H9 (cell line): ENCODE measurements around the gene CLPSL2. TPM values are rescaled to one million over a fixed set of nuclear protein-coding genes. Genes with fewer than 3 reads are reported as not detected.

Experiments
- DNase-seq: peaks from one replicate; pipeline ENCODE4 v3.0.0-alpha.2; 2017
- H2AFZ ChIP-seq: one replicate; pipeline ENCODE4 v1.6.1; 2013; ENCODE audit warnings: mild to moderate bottlenecking, low read length, control low read depth, moderate library complexity
- H2AK5ac ChIP-seq: 2 replicates; pipeline ENCODE4 v1.6.1; 2013; ENCODE audit warnings: low read length, control low read depth, mixed read lengths; ENCODE audit not compliant: insufficient read length
- H2BK120ac ChIP-seq: one replicate; pipeline ENCODE4 v1.6.1; 2013; ENCODE audit warnings: low read depth, mild to moderate bottlenecking, low read length, control low read depth, inconsistent platforms; ENCODE audit not compliant: poor library complexity, severe bottlenecking
- H2BK12ac ChIP-seq: 2 replicates; pipeline ENCODE4 v1.6.1; 2013; ENCODE audit warnings: low read length, control low read depth, mixed read lengths, low read depth; ENCODE audit not compliant: insufficient read length
- H2BK15ac ChIP-seq: 2 replicates; pipeline ENCODE4 v1.6.1; 2013; ENCODE audit warnings: low read depth, low read length, control low read depth
- H2BK20ac ChIP-seq: one replicate; pipeline ENCODE4 v1.6.1; 2013; ENCODE audit warnings: low read depth, mild to moderate bottlenecking, low read length, control low read depth, inconsistent platforms; ENCODE audit not compliant: poor library complexity, severe bottlenecking
- H2BK5ac ChIP-seq: 2 replicates; pipeline ENCODE4 v1.6.1; 2013; ENCODE audit warnings: low read length, control low read depth, mixed read lengths; ENCODE audit not compliant: insufficient read length
- H3K14ac ChIP-seq: 2 replicates; pipeline ENCODE4 v1.6.1; 2013; ENCODE audit warnings: low read length, control low read depth; ENCODE audit not compliant: insufficient read depth
- H3K18ac ChIP-seq: 2 replicates; pipeline ENCODE4 v1.6.1; 2013; ENCODE audit warnings: low read depth, mild to moderate bottlenecking, mixed read lengths, low read length, control low read depth; ENCODE audit not compliant: insufficient read length
- H3K23ac ChIP-seq: 2 replicates; pipeline ENCODE4 v1.6.1; 2013; ENCODE audit warnings: low read length, control low read depth, mixed read lengths, low read depth; ENCODE audit not compliant: insufficient read length
- H3K23me2 ChIP-seq: 2 replicates; pipeline ENCODE4 v1.6.1; 2013; ENCODE audit warnings: low read depth, mild to moderate bottlenecking, mixed read lengths, low read length, control low read depth; ENCODE audit not compliant: insufficient read length, poor library complexity, severe bottlenecking
- H3K27ac ChIP-seq: 2 replicates; pipeline ENCODE4 v1.5.1; 2013; ENCODE audit warnings: low read length, control low read depth, mixed read lengths, low read depth; ENCODE audit not compliant: insufficient read length
- H3K27me3 ChIP-seq: 2 replicates; pipeline ENCODE4 v1.6.1; 2013; ENCODE audit warnings: low read length, control low read depth, inconsistent platforms; ENCODE audit not compliant: insufficient read depth
- H3K4ac ChIP-seq: 2 replicates; pipeline ENCODE4 v1.6.1; 2013; ENCODE audit warnings: low read depth, mild to moderate bottlenecking, control low read depth, inconsistent platforms, low read length, moderate library complexity
- H3K4me1 ChIP-seq: 2 replicates; pipeline ENCODE4 v1.6.1; 2013; ENCODE audit warnings: low read length, control low read depth, inconsistent platforms; ENCODE audit not compliant: insufficient read depth
- H3K4me2 ChIP-seq: 2 replicates; pipeline ENCODE4 v1.6.1; 2013; ENCODE audit warnings: low read length, control low read depth, mixed read lengths; ENCODE audit not compliant: insufficient read length, insufficient read depth
- H3K56ac ChIP-seq: 2 replicates; pipeline ENCODE4 v1.6.1; 2013; ENCODE audit warnings: low read depth, mild to moderate bottlenecking, mixed read lengths, low read length, control low read depth; ENCODE audit not compliant: insufficient read length
- H3K79me1 ChIP-seq: 2 replicates; pipeline ENCODE4 v1.6.1; 2013; ENCODE audit warnings: low read depth, mild to moderate bottlenecking, moderate library complexity, low read length, control low read depth, inconsistent platforms; ENCODE audit not compliant: insufficient read depth, poor library complexity, severe bottlenecking
- H3K79me2 ChIP-seq: 2 replicates; pipeline ENCODE4 v1.6.1; 2013; ENCODE audit warnings: low read length, control low read depth, inconsistent platforms; ENCODE audit not compliant: insufficient read depth
- H3K9ac ChIP-seq: 2 replicates; pipeline ENCODE4 v1.6.1; 2013; ENCODE audit warnings: low read length, control low read depth, mixed read lengths; ENCODE audit not compliant: insufficient read length; ENCODE audit errors: extremely low read depth
- H3K9me3 ChIP-seq: one replicate; pipeline ENCODE4 v1.6.1; 2013; ENCODE audit warnings: low read depth, low read length, inconsistent platforms; ENCODE audit not compliant: control insufficient read depth
- H3T11ph ChIP-seq: one replicate; pipeline ENCODE4 v1.6.1; 2013; ENCODE audit warnings: mild to moderate bottlenecking, low read length, control low read depth, inconsistent platforms
- H4K20me1 ChIP-seq: one replicate; pipeline ENCODE4 v1.6.1; 2013; ENCODE audit not compliant: control insufficient read depth, insufficient read length, insufficient read depth
- H4K5ac ChIP-seq: 2 replicates; pipeline ENCODE4 v1.6.1; 2013; ENCODE audit warnings: low read depth, mild to moderate bottlenecking, mixed read lengths, low read length, control low read depth; ENCODE audit not compliant: insufficient read length
- H4K8ac ChIP-seq: replicated peaks from 2 replicates; pipeline ENCODE4 v1.6.1; 2013; ENCODE audit warnings: low read length, control low read depth, mixed read lengths, low read depth; ENCODE audit not compliant: insufficient read length
- H4K91ac ChIP-seq: 2 replicates; pipeline ENCODE4 v1.6.1; 2013; ENCODE audit warnings: low read depth, mild to moderate bottlenecking, moderate library complexity, mixed read lengths, low read length, control low read depth; ENCODE audit not compliant: insufficient read length
- H3K27ac Mint-ChIP-seq, 3 experiments: 2 replicates in 2 of 3; 3 replicates in 1 of 3; pipeline ENCODE4 v1.8.0; 2020 to 2021; ENCODE audit warnings: mixed read lengths in 3 of 3, mild to moderate bottlenecking in 1 of 3, moderate library complexity in 1 of 3
- H3K27me3 Mint-ChIP-seq: 2 replicates; pipeline ENCODE4 v1.8.0; 2021; ENCODE audit warnings: low read depth, mild to moderate bottlenecking, moderate library complexity, mixed read lengths
- H3K36me3 Mint-ChIP-seq, 3 experiments: 2 replicates in 2 of 3; 3 replicates in 1 of 3; pipeline ENCODE4 v1.8.0; 2020 to 2021; ENCODE audit warnings: low read depth in 3 of 3, mixed read lengths in 3 of 3; ENCODE audit not compliant: insufficient read depth in 1 of 3
- H3K4me1 Mint-ChIP-seq, 2 experiments: 2 replicates each; pipeline ENCODE4 v1.8.0; 2020; ENCODE audit warnings: mixed read lengths in 2 of 2
- H3K4me3 Mint-ChIP-seq, 2 experiments: 2 replicates in 1 of 2; 3 replicates in 1 of 2; pipeline ENCODE4 v1.8.0; 2020 to 2021; ENCODE audit warnings: mild to moderate bottlenecking in 2 of 2, mixed read lengths in 2 of 2, moderate library complexity in 1 of 2
- H3K9me3 Mint-ChIP-seq, 2 experiments: 2 replicates in 1 of 2; 3 replicates in 1 of 2; pipeline ENCODE4 v1.8.0; 2020; ENCODE audit warnings: mild to moderate bottlenecking in 2 of 2, mixed read lengths in 2 of 2, moderate library complexity in 1 of 2
- WGBS: extraction: QIAGEN DNeasy Blood & Tissue Kit; methylation state at CpG from one replicate; pipeline ENCODE4 v1.1.7; 2013; ENCODE audit warnings: missing lambda C conversion rate, low lambda C conversion rate, mixed read lengths; ENCODE audit not compliant: insufficient read length; ENCODE audit errors: extremely low coverage; 5-methylcytosine and 5-hydroxymethylcytosine counted together
- total RNA-seq: library from RNA; stranded (reverse); gene quantifications from 2 replicates; pipeline ENCODE4 v1.2.1, GENCODE V29; 2021
- TF ChIP-seq, protein P1 (sequence below): fragments of 200-600 bp; sonication (generic); conservative IDR thresholded peaks from 3 replicates; pipeline ENCODE4 v1.8.0; 2021; ENCODE audit warnings: antibody characterized with exemption, mild to moderate bottlenecking

CLPSL2 gene
- total RNA-seq, 1 experiment from 2014 or later = 4.4 TPM

DNA sequence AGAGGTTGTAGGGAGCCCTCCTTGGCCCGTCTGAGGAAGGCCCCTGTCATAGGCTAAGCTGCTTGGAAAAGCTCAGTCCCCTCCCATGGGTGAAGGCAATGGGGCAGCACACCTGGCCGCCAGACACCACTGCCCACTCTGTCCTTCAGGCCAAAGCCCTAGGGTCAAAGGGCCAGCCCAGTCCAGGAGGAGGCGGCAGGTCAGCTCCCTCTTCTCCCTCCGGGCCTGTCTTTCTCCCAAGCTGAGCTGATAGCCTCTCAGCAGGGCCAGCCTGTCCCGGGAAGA lies 5.1 kb upstream of the CLPSL2 start:
- DNase-seq = no peak
- Histone ChIP-seq H2BK15ac (no peak overlapping the region), H2BK5ac (no peak overlapping the region), H2BK12ac (no peak overlapping the region), H2BK120ac (no peak overlapping the region), H3K27me3 (no peaks in the 10 kb centered on the region), H2AK5ac (no peak overlapping the region), H4K8ac (no peak overlapping the region), H3K4ac (no peak overlapping the region), H2AFZ (no peak overlapping the region), H3K23me2 (no peaks in the 10 kb centered on the region), H3K4me1 (no peaks in the 10 kb centered on the region), H3K9me3 (no peaks in the 10 kb centered on the region), H3K9ac (no peak overlapping the region), H3K79me1 (no peaks in the 10 kb centered on the region), H2BK20ac (no peak overlapping the region), H3K27ac (no peak overlapping the region), H3T11ph (no peak overlapping the region), H3K18ac (no peak overlapping the region), H3K79me2 (no peaks in the 10 kb centered on the region), H3K23ac (no peak overlapping the region), H3K56ac (no peak overlapping the region), H3K14ac (no peak overlapping the region), H4K5ac (no peak overlapping the region), H3K4me2 (no peak overlapping the region), H4K91ac (no peak overlapping the region), H4K20me1 (no peaks in the 10 kb centered on the region)
- no CpG with 5 or more reads among the region's 5 CpGs for WGBS
- H3K4me3 Mint-ChIP-seq = no peak overlapping the region
- TF ChIP-seq, protein P1, sequence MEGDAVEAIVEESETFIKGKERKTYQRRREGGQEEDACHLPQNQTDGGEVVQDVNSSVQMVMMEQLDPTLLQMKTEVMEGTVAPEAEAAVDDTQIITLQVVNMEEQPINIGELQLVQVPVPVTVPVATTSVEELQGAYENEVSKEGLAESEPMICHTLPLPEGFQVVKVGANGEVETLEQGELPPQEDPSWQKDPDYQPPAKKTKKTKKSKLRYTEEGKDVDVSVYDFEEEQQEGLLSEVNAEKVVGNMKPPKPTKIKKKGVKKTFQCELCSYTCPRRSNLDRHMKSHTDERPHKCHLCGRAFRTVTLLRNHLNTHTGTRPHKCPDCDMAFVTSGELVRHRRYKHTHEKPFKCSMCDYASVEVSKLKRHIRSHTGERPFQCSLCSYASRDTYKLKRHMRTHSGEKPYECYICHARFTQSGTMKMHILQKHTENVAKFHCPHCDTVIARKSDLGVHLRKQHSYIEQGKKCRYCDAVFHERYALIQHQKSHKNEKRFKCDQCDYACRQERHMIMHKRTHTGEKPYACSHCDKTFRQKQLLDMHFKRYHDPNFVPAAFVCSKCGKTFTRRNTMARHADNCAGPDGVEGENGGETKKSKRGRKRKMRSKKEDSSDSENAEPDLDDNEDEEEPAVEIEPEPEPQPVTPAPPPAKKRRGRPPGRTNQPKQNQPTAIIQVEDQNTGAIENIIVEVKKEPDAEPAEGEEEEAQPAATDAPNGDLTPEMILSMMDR = no peak
- peaks cover 7% of the 10 kb centered on the region for H3K27me3 Mint-ChIP-seq
- H3K9me3 Mint-ChIP-seq = no peaks in the 10 kb centered on the region
- H3K4me1 Mint-ChIP-seq = peaks cover 16 to 21% of the 10 kb centered on the region in 2 experiments
- no peaks in the 10 kb centered on the region for H3K36me3 Mint-ChIP-seq
- H3K27ac Mint-ChIP-seq = no peak overlapping the region
